HEK293 (cell line): ENCODE data around the gene KCNJ9.

ENCODE experiments used
- CTCF ChIA-PET: fragments of 350-600 bp; formaldehyde crosslinking; extraction: SDS; loops from one replicate; lab custom pipeline; 2021; ENCODE audit warnings: antibody characterized with exemption; lab: Yijun Ruan, JAX
- POLR2A ChIA-PET: fragments of 300-600 bp; formaldehyde crosslinking; extraction: SDS; loops from one replicate; lab custom pipeline; 2020; ENCODE audit warnings: antibody characterized with exemption, inconsistent platforms; lab: Yijun Ruan, JAX
- H3K27ac ChIP-seq: fragments of 200-500 bp; sonication (Bioruptor generic); 2 replicates; pipeline ENCODE4 v1.5.1; 2014; ENCODE audit warnings: low read depth, low read length, control low read depth, inconsistent platforms; ENCODE audit errors: extremely low read depth
- H3K36me3 ChIP-seq, 2 experiments: fragments of 200-500 bp in 1 of 2; sonication (Bioruptor generic) in 1 of 2; 1 replicate in 1 of 2; 2 replicates in 1 of 2; pipeline ENCODE4 v1.5.1; 2014 to 2017; ENCODE audit warnings: inconsistent platforms in 2 of 2, low read length in 2 of 2; ENCODE audit not compliant: control insufficient read depth in 2 of 2, insufficient read depth in 1 of 2
- H3K4me1 ChIP-seq: fragments of 200-500 bp; sonication (Bioruptor generic); 2 replicates; pipeline ENCODE4 v1.5.1; 2014; ENCODE audit warnings: mild to moderate bottlenecking, low read length, inconsistent platforms; ENCODE audit not compliant: control insufficient read depth, insufficient read depth
- H3K4me3 ChIP-seq: 2 replicates; pipeline ENCODE4 v1.5.1; 2011; ENCODE audit warnings: low read depth, mild to moderate bottlenecking, control low read depth, low read length, moderate library complexity
- H3K9me3 ChIP-seq: fragments of 200-500 bp; sonication (Bioruptor generic); 2 replicates; pipeline ENCODE4 v1.5.1; 2014; ENCODE audit warnings: low read depth, low read length, inconsistent platforms; ENCODE audit not compliant: control insufficient read depth, insufficient read depth
- KLF1 ChIP-seq: fragments of 450-650 bp; formaldehyde crosslinking; IDR thresholded peaks from 2 replicates; pipeline ENCODE4 v1.5.1; 2016; ENCODE audit warnings: missing biosample characterization, missing genetic modification characterization
- KLF10 ChIP-seq: fragments of 450-650 bp; IDR thresholded peaks from 2 replicates; pipeline ENCODE4 v1.5.1; 2018; ENCODE audit warnings: missing biosample characterization, mild to moderate bottlenecking, missing genetic modification characterization
- KLF16 ChIP-seq: fragments of 450-650 bp; formaldehyde crosslinking; IDR thresholded peaks from 2 replicates; pipeline ENCODE4 v1.5.1; 2017; ENCODE audit warnings: missing biosample characterization, missing genetic modification characterization
- RBAK ChIP-seq: fragments of 450-650 bp; formaldehyde crosslinking; IDR thresholded peaks from 2 replicates; pipeline ENCODE4 v1.5.1; 2016; ENCODE audit warnings: missing biosample characterization, missing genetic modification characterization
- SCRT2 ChIP-seq: fragments of 450-650 bp; formaldehyde crosslinking; IDR thresholded peaks from 2 replicates; pipeline ENCODE4 v1.5.1; 2016; ENCODE audit warnings: missing biosample characterization, missing genetic modification characterization
- TRIM28 ChIP-seq: IDR thresholded peaks from 2 replicates; pipeline ENCODE4 v1.6.1; 2011; ENCODE audit warnings: low read length, control low read depth, borderline replicate concordance
- ZBTB17 ChIP-seq: fragments of 450-650 bp; formaldehyde crosslinking; IDR thresholded peaks from 2 replicates; pipeline ENCODE4 v1.5.1; 2016; ENCODE audit warnings: missing biosample characterization, missing genetic modification characterization
- ZFHX2 ChIP-seq: fragments of 450-650 bp; formaldehyde crosslinking; conservative IDR thresholded peaks from 2 replicates; pipeline ENCODE4 v1.5.1; 2016; ENCODE audit warnings: missing biosample characterization, missing genetic modification characterization
- ZFP37 ChIP-seq: fragments of 450-650 bp; formaldehyde crosslinking; IDR thresholded peaks from 2 replicates; pipeline ENCODE4 v1.5.1; 2016; ENCODE audit warnings: missing biosample characterization, missing genetic modification characterization
- ZNF121 ChIP-seq: fragments of 450-650 bp; formaldehyde crosslinking; IDR thresholded peaks from 2 replicates; pipeline ENCODE4 v1.5.1; 2016; ENCODE audit warnings: missing biosample characterization, missing genetic modification characterization
- ZNF202 ChIP-seq: fragments of 450-650 bp; formaldehyde crosslinking; IDR thresholded peaks from 2 replicates; pipeline ENCODE4 v1.5.1; 2016; ENCODE audit warnings: missing biosample characterization, missing genetic modification characterization, borderline replicate concordance
- ZNF23 ChIP-seq: fragments of 450-650 bp; formaldehyde crosslinking; IDR thresholded peaks from 2 replicates; pipeline ENCODE4 v1.5.1; 2016; ENCODE audit warnings: missing biosample characterization, missing genetic modification characterization, borderline replicate concordance
- ZNF266 ChIP-seq: fragments of 450-650 bp; formaldehyde crosslinking; IDR thresholded peaks from 2 replicates; pipeline ENCODE4 v1.5.1; 2016; ENCODE audit warnings: missing biosample characterization, missing genetic modification characterization, low read depth
- ZNF292 ChIP-seq: fragments of 450-650 bp; formaldehyde crosslinking; IDR thresholded peaks from 2 replicates; pipeline ENCODE4 v1.5.1; 2016; ENCODE audit warnings: low read depth, missing biosample characterization, missing genetic modification characterization, borderline replicate concordance
- ZNF426 ChIP-seq: fragments of 450-650 bp; formaldehyde crosslinking; IDR thresholded peaks from 2 replicates; pipeline ENCODE4 v1.5.1; 2017; ENCODE audit warnings: missing biosample characterization, missing genetic modification characterization, mild to moderate bottlenecking, inconsistent platforms, moderate library complexity
- ZNF501 ChIP-seq: fragments of 450-650 bp; formaldehyde crosslinking; IDR thresholded peaks from 2 replicates; pipeline ENCODE4 v1.5.1; 2016; ENCODE audit warnings: missing biosample characterization, missing genetic modification characterization
- ZNF510 ChIP-seq: fragments of 450-650 bp; formaldehyde crosslinking; IDR thresholded peaks from 2 replicates; pipeline ENCODE4 v1.5.1; 2018; ENCODE audit warnings: mild to moderate bottlenecking, missing genetic modification characterization, missing biosample characterization; ENCODE audit not compliant: insufficient replicate concordance
- ZNF530 ChIP-seq: fragments of 450-650 bp; formaldehyde crosslinking; IDR thresholded peaks from 2 replicates; pipeline ENCODE4 v1.5.1; 2016; ENCODE audit warnings: low read depth, missing biosample characterization, missing genetic modification characterization
- ZNF76 ChIP-seq: fragments of 450-650 bp; formaldehyde crosslinking; IDR thresholded peaks from 2 replicates; pipeline ENCODE4; 2016; ENCODE audit warnings: low read depth, missing biosample characterization, missing genetic modification characterization, borderline replicate concordance
- ZNF791 ChIP-seq: fragments of 450-650 bp; formaldehyde crosslinking; IDR thresholded peaks from 2 replicates; pipeline ENCODE4 v1.5.1; 2016; ENCODE audit warnings: missing biosample characterization, missing genetic modification characterization
- TF ChIP-seq, protein P1 (sequence below): fragments of 450-650 bp; formaldehyde crosslinking; IDR thresholded peaks from 2 replicates; pipeline ENCODE4 v1.5.1; 2016; ENCODE audit warnings: missing biosample characterization, missing genetic modification characterization
- TF ChIP-seq, protein P2 (sequence below): fragments of 450-650 bp; formaldehyde crosslinking; conservative IDR thresholded peaks from 2 replicates; pipeline ENCODE4 v1.5.1; 2016; ENCODE audit warnings: low read depth, missing biosample characterization, missing genetic modification characterization
- TF ChIP-seq, protein P3 (sequence below): fragments of 450-650 bp; formaldehyde crosslinking; IDR thresholded peaks from 2 replicates; pipeline ENCODE4 v1.5.1; 2016; ENCODE audit warnings: missing biosample characterization, missing genetic modification characterization, low read depth
- TF ChIP-seq, protein P4 (sequence below): fragments of 450-650 bp; formaldehyde crosslinking; IDR thresholded peaks from 2 replicates; pipeline ENCODE4 v1.5.1; 2017; ENCODE audit warnings: missing biosample characterization, missing genetic modification characterization
- TF ChIP-seq, protein P5 (sequence below): fragments of 450-650 bp; formaldehyde crosslinking; IDR thresholded peaks from 2 replicates; pipeline ENCODE4 v1.5.1; 2016; ENCODE audit warnings: missing biosample characterization, missing genetic modification characterization
- TF ChIP-seq, protein P6 (sequence below): fragments of 450-650 bp; formaldehyde crosslinking; IDR thresholded peaks from 2 replicates; pipeline ENCODE4; 2016; ENCODE audit warnings: missing biosample characterization, missing genetic modification characterization

The KCNJ9 gene

DNA sequence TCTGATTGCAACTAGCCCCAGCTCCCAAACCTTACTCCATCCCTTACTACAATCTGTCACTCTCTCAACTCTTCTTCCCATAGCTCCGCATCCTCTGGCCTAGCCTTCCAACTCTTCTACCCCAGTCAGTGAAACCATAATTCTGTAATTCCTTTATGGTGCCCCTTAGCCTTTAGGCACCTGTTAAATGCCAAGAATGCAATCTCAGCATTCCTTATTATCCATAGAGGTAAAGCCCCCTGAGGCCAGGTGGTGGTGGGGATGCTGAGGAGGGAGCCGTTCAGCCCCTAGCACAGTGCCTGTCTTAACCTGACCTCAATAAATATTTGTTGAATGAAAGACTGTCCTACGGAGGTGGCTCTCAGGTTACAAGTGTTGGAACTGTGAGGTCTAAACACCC is 48.2 kb downstream of the KCNJ9 start:
- POLR2A ChIA-PET = no interaction called here
- Histone ChIP-seq H3K36me3 (no peaks in the 10 kb centered on the region), H3K4me3 (no peak overlapping the region), H3K27ac (no peak overlapping the region), H3K4me1 (no peaks in the 10 kb centered on the region), H3K9me3 (no peaks in the 10 kb centered on the region)
- no peak for TF ChIP-seq ZNF510 (tag by site-specific recombination)
- TF ChIP-seq TRIM28 = no peak
- no peak for TF ChIP-seq SCRT2 (tag by site-specific recombination)
- no peak for TF ChIP-seq ZNF530
- no peak for TF ChIP-seq KLF10 (tag by site-specific recombination)
- TF ChIP-seq, protein P1, sequence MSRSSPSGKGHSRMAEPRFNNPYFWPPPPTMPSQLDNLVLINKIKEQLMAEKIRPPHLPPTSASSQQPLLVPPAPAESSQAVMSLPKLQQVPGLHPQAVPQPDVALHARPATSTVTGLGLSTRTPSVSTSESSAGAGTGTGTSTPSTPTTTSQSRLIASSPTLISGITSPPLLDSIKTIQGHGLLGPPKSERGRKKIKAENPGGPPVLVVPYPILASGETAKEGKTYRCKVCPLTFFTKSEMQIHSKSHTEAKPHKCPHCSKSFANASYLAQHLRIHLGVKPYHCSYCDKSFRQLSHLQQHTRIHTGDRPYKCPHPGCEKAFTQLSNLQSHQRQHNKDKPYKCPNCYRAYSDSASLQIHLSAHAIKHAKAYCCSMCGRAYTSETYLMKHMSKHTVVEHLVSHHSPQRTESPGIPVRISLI (tag by site-specific recombination) = no peak
- no peak for TF ChIP-seq ZNF23 (tag by site-specific recombination)
- no peak for TF ChIP-seq RBAK (tag by site-specific recombination)
- no peak for TF ChIP-seq ZFHX2 (tag by site-specific recombination)
- TF ChIP-seq, protein P2, sequence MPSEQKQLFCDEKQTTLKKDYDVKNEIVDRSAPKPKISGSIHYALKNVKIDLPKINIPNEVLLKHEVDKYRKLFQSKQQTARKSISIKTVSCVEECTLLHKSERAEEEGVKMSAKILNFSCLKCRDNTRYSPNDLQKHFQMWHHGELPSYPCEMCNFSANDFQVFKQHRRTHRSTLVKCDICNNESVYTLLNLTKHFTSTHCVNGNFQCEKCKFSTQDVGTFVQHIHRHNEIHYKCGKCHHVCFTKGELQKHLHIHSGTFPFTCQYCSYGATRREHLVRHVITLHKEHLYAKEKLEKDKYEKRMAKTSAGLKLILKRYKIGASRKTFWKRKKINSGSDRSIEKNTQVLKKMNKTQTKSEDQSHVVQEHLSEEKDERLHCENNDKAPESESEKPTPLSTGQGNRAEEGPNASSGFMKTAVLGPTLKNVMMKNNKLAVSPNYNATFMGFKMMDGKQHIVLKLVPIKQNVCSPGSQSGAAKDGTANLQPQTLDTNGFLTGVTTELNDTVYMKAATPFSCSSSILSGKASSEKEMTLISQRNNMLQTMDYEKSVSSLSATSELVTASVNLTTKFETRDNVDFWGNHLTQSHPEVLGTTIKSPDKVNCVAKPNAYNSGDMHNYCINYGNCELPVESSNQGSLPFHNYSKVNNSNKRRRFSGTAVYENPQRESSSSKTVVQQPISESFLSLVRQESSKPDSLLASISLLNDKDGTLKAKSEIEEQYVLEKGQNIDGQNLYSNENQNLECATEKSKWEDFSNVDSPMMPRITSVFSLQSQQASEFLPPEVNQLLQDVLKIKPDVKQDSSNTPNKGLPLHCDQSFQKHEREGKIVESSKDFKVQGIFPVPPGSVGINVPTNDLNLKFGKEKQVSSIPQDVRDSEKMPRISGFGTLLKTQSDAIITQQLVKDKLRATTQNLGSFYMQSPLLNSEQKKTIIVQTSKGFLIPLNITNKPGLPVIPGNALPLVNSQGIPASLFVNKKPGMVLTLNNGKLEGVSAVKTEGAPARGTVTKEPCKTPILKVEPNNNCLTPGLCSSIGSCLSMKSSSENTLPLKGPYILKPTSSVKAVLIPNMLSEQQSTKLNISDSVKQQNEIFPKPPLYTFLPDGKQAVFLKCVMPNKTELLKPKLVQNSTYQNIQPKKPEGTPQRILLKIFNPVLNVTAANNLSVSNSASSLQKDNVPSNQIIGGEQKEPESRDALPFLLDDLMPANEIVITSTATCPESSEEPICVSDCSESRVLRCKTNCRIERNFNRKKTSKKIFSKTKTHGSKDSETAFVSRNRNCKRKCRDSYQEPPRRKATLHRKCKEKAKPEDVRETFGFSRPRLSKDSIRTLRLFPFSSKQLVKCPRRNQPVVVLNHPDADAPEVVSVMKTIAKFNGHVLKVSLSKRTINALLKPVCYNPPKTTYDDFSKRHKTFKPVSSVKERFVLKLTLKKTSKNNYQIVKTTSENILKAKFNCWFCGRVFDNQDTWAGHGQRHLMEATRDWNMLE = no peak
- TF ChIP-seq ZNF501 (tag by site-specific recombination) = no peak
- TF ChIP-seq ZNF292 (tag by site-specific recombination) = no peak
- TF ChIP-seq, protein P3, sequence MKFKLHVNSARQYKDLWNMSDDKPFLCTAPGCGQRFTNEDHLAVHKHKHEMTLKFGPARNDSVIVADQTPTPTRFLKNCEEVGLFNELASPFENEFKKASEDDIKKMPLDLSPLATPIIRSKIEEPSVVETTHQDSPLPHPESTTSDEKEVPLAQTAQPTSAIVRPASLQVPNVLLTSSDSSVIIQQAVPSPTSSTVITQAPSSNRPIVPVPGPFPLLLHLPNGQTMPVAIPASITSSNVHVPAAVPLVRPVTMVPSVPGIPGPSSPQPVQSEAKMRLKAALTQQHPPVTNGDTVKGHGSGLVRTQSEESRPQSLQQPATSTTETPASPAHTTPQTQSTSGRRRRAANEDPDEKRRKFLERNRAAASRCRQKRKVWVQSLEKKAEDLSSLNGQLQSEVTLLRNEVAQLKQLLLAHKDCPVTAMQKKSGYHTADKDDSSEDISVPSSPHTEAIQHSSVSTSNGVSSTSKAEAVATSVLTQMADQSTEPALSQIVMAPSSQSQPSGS (tag by site-specific recombination) = no peak
- TF ChIP-seq, protein P4, sequence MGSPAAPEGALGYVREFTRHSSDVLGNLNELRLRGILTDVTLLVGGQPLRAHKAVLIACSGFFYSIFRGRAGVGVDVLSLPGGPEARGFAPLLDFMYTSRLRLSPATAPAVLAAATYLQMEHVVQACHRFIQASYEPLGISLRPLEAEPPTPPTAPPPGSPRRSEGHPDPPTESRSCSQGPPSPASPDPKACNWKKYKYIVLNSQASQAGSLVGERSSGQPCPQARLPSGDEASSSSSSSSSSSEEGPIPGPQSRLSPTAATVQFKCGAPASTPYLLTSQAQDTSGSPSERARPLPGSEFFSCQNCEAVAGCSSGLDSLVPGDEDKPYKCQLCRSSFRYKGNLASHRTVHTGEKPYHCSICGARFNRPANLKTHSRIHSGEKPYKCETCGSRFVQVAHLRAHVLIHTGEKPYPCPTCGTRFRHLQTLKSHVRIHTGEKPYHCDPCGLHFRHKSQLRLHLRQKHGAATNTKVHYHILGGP (tag by site-specific recombination) = no peak
- no peak for TF ChIP-seq ZNF266 (tag by site-specific recombination)
- TF ChIP-seq ZNF791 (tag by site-specific recombination) = no peak
- TF ChIP-seq KLF16 = no peak
- TF ChIP-seq ZNF202 (tag by site-specific recombination) = no peak
- CTCF ChIA-PET = no interaction called here

DNA sequence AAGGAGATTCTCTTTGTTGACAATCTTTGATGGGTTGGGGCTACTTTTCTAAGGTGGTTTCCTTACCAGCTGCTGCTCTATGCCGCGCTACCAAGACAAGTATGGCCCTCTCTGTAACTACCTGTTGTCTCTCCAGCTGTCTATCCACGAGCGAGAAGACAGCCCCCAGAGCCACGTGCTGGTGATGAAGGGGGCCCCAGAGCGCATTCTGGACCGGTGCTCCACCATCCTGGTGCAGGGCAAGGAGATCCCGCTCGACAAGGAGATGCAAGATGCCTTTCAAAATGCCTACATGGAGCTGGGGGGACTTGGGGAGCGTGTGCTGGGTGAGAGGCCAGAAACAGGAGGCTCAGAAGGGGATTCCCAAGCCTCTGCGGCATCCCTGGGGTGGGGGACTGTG is 48.6 kb downstream of the KCNJ9 start:
- CTCF ChIA-PET = no interaction called here
- POLR2A ChIA-PET = no interaction called here

More for the DNA sequence above, 48.6 kb downstream of the KCNJ9 start:
- Histone ChIP-seq H3K9me3 (no peaks in the 10 kb centered on the region), H3K4me1 (no peaks in the 10 kb centered on the region), H3K27ac (no peak overlapping the region), H3K4me3 (no peak overlapping the region), H3K36me3 (no peaks in the 10 kb centered on the region)
- TF ChIP-seq KLF1 (tag by site-specific recombination) (no peak), ZNF530 (no peak), ZNF121 (tag by site-specific recombination) (no peak), ZBTB17 (no peak), ZNF426 (tag by site-specific recombination) (no peak), ZNF76 (no peak), ZFP37 (tag by site-specific recombination) (no peak)
- TF ChIP-seq, protein P5, sequence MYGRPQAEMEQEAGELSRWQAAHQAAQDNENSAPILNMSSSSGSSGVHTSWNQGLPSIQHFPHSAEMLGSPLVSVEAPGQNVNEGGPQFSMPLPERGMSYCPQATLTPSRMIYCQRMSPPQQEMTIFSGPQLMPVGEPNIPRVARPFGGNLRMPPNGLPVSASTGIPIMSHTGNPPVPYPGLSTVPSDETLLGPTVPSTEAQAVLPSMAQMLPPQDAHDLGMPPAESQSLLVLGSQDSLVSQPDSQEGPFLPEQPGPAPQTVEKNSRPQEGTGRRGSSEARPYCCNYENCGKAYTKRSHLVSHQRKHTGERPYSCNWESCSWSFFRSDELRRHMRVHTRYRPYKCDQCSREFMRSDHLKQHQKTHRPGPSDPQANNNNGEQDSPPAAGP = no peak
- TF ChIP-seq, protein P6, sequence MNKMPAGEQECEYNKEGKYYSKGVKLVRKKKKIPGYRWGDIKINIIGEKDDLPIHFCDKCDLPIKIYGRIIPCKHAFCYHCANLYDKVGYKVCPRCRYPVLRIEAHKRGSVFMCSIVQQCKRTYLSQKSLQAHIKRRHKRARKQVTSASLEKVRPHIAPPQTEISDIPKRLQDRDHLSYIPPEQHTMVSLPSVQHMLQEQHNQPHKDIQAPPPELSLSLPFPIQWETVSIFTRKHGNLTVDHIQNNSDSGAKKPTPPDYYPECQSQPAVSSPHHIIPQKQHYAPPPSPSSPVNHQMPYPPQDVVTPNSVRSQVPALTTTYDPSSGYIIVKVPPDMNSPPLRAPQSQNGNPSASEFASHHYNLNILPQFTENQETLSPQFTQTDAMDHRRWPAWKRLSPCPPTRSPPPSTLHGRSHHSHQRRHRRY = no peak
- TF ChIP-seq, all 188 proteins: peak for 0
